Daoy (cell line): ENCODE measurements around the gene RPP14. TPM values are rescaled to one million over a fixed set of nuclear protein-coding genes. Genes with fewer than 3 reads are reported as not detected.

Source experiments
- DNase-seq: peaks from one replicate; pipeline ENCODE4 v3.0.0-alpha.2; 2015; ENCODE audit warnings: low read depth
- total RNA-seq: library from RNA; depleted of rRNA; stranded (reverse); fragments of >200 nt; shearing (Covaris generic); gene quantifications from 2 replicates; pipeline ENCODE4 v1.2.3, GENCODE V29; 2014

RPP14 gene
- total RNA-seq, 1 experiment from 2014 or later = 17.8 TPM

DNA sequence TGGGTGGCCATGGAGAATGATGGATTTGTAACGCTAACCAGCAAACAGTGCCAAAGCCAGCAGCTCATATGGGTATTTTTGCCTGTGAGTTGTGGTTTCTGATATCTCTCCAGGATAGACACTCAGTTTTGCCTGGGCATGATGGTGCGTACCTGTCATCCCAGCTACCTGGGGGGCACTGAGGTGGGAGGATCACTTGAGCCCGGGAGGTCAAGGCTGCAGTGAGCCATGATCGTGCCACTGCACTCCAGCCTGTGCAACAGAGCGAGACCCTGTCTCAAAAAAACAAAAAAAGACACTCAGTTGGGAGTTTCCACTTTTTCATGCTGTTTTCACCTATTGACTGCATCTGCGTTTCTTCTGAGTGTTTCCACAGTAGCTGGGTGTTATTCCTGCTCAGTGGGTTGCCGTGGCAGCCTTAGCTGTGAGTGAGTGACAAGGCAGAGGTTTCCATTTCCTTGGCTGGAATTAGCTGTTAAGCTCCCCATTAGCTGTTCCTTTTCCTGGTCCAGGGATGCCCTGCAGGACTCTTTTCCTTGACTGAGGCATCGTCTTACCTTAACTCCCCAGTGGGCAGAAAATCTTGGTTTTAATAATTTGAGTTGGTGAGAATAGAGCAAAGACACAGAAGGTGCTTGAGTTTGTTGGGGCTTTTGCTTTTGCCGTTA, 14.2 kb upstream of the RPP14 start:
- DNase-seq = no peak

- no peak for DNase-seq
Measured at GRCh38 chr3:58292866-58293265, 13.2 kb upstream of the RPP14 start.

DNA sequence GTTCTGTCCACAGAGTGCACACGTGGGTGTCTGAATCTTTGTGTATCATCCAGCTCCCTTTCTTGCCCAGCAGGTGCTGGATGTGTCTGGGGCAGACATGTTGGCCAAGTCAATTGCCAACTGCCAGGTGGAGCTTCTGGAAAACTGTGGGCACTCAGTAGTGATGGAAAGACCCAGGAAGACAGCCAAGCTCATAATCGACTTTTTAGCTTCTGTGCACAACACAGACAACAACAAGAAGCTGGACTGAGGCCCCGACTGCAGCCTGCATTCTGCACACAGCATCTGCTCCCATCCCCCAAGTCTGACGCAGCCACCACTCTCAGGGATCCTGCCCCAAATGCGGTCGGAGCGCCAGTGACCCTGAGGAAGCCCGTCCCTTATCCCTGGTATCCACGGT, 12.5 kb upstream of the RPP14 start:
- DNase-seq = no peak

DNA sequence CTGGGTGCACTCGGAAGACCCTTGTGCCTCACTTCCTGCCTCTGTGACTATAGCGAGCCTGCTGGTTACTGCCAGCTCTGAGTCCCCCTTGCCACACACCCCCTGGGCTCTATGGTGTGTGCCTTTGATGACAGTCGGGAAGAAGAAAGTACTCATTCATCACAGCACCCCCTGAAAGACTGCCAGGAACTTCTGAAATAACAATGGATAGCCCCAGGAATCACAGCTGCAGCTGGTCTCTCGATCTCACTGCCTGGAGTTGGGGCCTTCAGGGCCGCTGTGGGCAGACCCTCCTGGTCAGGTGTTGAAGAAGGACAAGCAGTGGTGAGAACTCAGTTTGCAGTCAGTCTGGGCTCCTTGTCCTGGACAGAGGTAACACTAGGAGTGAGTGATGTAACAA, 9.8 kb upstream of the RPP14 start:
- no peak for DNase-seq

GRCh38 chr3:58296843-58297242, 9.2 kb upstream of the RPP14 start:
- no peak for DNase-seq

- DNase-seq = no peak
Measured at GRCh38 chr3:58298190-58298589, 7.9 kb upstream of the RPP14 start.

GRCh38 chr3:58299075-58299474, 7.0 kb upstream of the RPP14 start:
- no peak for DNase-seq

DNA sequence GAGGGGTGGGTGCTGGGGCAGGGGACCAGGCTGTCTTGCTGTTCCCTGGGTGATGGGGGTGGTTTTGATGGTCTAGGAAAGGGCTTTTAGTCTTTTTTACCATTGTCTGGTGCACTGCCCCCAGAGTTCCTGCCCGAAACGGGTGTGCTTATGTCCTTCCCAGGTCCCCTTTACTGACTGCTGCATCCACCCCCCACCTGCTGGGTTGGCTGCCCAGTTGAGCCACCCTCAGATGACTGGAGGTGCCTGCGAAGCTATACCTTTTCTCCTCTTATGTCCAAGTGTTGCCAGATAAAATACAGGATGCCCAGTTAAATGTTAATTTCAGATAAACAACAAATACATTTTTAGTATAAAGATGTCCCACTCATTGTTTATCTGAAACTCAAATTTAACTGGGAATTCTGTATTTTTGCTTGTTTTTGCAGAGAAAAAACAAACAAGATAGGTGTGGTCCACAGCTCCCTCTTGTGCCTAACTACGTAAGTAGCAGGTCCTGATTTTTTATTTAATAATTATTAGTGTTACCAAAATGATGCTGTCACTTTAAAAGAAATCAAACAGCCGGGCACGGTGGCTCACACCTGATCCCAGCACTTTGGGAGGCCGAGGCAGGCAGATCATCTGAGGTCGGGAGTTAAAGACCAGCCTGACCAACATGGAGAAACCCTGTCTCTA, 6.1 kb upstream of the RPP14 start:
- DNase-seq = no peak

DNA sequence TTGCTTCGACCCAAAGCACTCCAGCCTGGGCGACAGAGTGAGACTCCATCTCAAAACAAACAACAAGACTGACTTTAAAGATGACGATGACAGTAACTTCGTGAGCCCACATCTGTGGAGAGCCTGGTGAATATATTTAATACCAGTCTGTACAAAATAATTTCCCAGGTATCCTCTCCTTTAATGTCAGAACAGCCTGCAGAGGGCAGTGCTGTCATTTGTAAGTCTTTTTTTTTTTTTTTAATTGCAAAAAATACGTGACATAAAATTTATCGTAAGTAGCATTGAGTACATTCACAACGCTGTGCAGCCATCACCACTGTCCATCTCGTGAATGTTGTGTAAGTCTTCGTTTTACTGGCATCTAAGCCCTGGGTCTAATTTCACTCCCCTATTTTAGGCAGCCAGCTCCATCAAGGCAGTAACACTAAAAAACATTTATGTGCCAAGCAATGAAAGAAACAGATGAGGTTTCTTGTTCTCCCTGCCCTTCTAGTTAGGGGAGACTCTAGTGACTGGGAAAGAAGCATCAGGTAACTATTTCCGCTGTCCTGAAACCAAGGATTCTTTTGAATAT, 1.7 kb downstream of the RPP14 start:
- DNase-seq = peak; percentile 50

GRCh38 chr3:58308728-58309127, 2.7 kb downstream of the RPP14 start:
- no peak for DNase-seq

DNA sequence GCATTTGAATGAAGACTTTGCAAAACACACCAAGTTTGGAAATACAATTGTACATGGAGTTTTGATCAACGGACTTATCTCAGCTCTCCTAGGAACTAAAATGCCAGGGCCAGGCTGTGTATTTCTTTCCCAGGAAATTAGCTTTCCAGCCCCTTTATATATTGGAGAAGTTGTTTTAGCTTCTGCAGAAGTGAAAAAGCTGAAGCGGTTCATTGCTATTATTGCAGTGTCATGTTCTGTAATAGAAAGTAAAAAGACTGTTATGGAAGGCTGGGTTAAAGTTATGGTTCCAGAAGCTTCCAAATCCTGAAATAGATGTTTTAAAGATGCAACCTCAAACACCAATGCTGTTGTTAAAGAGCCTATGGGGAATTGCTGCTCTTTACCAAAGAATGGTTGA, 11.8 kb downstream of the RPP14 start:
- no peak for DNase-seq

DNA sequence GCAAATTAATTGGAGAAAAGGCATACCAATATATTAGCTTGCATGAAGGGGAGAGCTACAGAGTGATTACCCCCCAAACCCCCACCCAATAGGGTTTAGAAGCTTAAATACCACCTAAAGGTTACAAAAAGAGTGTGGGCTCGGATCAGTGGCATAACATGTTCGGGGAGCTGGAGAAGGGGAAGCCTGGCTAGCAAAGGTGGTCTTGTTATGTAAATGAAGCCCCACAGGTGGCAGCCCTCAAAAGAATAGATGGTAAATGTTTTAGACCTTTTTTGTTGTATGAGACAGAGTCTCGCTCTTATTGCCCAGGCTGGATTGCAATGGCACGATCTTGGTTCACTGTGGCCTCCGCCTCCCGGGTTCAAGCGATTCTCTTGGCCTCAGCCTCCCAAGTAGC, 15.7 kb downstream of the RPP14 start:
- no peak for DNase-seq

- DNase-seq = no peak
Measured at GRCh38 chr3:58322793-58323192, 16.7 kb downstream of the RPP14 start.

DNA sequence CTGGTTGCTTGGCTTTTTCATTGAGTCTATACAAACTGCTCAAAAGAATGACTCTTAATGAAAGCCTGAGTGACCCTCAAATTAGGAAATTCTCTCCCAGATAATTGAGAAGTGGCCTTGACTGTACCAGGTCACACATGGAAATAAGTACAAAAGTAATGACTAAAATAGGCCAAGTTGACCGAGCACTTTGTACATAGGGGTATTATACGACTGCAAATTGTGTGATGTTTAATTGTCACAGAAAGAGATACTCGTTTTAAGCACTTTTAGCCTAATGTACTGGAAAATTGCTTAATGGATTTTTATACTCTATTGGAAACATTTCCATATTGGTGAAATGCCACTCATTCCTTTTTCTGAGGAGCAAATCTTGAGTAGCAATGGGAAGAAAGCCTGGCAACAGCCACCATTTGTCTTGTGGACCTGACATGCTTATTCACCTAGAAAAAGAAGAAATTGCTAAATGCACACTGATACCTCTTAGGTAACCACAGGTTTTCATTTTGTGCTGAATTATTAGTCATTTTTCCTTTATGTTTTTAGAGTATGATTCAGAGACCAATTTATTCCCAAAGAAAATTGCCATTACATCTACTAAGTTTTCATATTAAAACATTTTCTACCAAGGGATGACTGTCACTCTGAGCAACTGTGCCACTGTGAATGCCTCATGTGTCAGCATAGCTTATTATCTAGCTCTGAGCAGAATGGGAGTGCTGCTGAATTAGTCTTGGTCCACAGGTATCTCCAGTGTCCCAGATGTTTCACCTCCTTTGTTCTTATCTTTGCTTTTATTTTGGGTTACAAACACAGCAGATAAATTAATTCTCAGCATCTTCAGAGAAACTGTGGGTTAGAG, 17.7 kb downstream of the RPP14 start:
- no peak for DNase-seq

- no peak for DNase-seq
Measured at GRCh38 chr3:58324391-58325390, 18.6 kb downstream of the RPP14 start.

- DNase-seq = no peak
Measured at GRCh38 chr3:58325525-58325992, 19.5 kb downstream of the RPP14 start.

- no peak for DNase-seq
Measured at GRCh38 chr3:58326267-58326900, 20.3 kb downstream of the RPP14 start.

DNA sequence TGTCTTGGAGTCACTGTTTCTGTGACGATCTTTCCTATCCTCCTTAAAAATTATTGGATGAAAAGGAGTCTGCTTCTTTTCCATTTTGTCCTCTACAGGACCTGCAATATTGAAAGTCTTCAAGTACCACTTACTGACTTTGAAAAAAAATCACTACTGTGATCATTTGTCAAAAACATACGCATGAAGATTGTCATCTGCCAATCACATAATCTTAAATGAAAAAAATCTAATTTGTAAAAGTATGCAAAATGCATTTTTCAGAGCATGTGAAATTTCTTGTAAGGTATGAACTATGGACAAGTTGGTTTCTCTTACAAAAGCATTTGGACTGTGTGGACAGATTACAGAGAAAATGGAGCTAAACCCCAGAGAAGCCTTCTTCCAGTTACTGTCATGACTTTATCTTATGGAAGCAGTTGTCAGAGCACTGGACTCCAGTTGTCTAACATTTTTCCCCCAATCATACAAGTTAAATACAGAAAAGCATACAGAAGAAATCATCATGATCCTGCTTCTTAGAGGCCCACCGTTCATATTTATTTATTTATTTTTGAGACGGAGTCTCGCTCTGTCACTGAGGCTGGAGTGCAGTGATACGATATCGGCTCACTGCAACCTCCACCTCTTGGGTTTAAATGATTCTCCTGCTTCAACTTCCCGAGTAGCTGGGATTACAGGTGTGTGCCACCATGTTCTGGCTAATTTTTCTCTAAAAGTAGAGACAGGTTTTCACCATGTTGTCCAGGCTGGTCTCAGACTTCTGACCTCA, 23.3 kb downstream of the RPP14 start:
- no peak for DNase-seq

DNA sequence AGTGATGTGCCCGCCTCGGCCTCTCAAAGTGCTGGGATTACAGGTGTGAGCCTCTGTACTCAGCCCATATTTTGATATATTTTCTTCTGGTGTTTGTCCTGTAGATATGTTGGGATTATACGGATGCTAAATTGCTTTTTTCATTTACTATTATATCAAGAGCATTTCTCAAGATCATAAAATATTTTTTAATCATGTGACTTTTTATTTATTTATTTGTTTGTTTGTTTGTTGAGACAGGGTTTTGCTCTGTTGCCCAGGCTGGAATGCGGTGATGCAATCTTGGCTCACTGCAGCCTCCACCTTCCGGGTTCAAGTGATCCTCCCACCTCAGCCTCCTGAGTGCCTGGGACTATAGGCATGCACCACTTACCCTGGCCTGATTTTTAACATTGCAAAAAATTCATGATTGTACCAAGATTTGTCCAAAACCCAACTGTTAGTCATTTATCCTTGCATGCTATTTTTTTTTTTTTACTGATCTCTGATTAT, 23.9 kb downstream of the RPP14 start:
- DNase-seq = no peak
